ENCODE data around the gene RAB30. TPM values are rescaled to one million over a fixed set of nuclear protein-coding genes. Genes with fewer than 3 reads are reported as not detected.

RAB30 gene
- total and polyA plus RNA-seq, 2 donors (not counting 3 experiments of a cell fraction or from before 2014, with no cell fraction given), result 4.1 to 14.6 TPM

- intact Hi-C loops (cut with micrococcal nuclease) (no loop called here), dilution Hi-C loops (cut with MboI; ENCODE audit: extremely low pct_ligation_motif_present, low sequenced_read_pairs) (no loop called here)
- peaks cover 0 to 3% of the 10 kb centered on the region in 2 experiments for H3K27me3 ChIP-seq (ENCODE audit: control insufficient read depth in 2 of 2, insufficient read depth in 2 of 2, low read length in 2 of 2)
- no TSS peak for BruUV-seq (replicated peaks)
- no peaks in the 10 kb centered on the region for H3K79me2 ChIP-seq (ENCODE audit: control insufficient read depth, insufficient read depth, low read length)
- H2AFZ ChIP-seq (ENCODE audit: low read depth, low read length), result no peak overlapping the region
- no peak overlapping the region for H3K4me2 ChIP-seq (ENCODE audit: insufficient read depth, low read length)
- FAIRE-seq (no peak), DNase-seq (ENCODE audit: low read depth, low spot score) (no peak)
- H3K4me3 ChIP-seq (replicated peaks in 1 of 3; ENCODE audit: insufficient read depth in 1 of 3, low read depth in 1 of 3, low read length in 3 of 3), result no peak overlapping the region
- H3K27ac ChIP-seq (ENCODE audit: insufficient read depth, low read depth, low read length), result no peak overlapping the region
- H3K9ac ChIP-seq (replicated peaks; ENCODE audit: extremely low read depth, insufficient read depth, low read length), result no peak overlapping the region
- H3K4me1 ChIP-seq (ENCODE audit: control insufficient read depth, extremely low read depth, insufficient read depth, low read length), result no peaks in the 10 kb centered on the region
- H3K36me3 ChIP-seq (ENCODE audit: control insufficient read depth in 2 of 2, extremely low read depth in 1 of 2, insufficient read depth in 2 of 2, low read length in 2 of 2), result no peaks in the 10 kb centered on the region
- TF ChIP-seq FOS (IDR thresholded peaks at IDR 0.05; ENCODE audit: borderline replicate concordance, insufficient read depth, low read length), result no peak
- no peak for TF ChIP-seq EZH2 (IDR thresholded peaks at IDR 0.05; ENCODE audit: borderline replicate concordance, low read depth, low read length, severe bottlenecking)
- no peak for TF ChIP-seq CTCF (IDR thresholded peaks at IDR 0.05; ENCODE audit: extremely low read depth in 1 of 2, insufficient read depth in 1 of 2, low read depth in 1 of 2, low read length in 2 of 2)
- no peak for TF ChIP-seq JUN (IDR thresholded peaks at IDR 0.05; ENCODE audit: borderline replicate concordance, insufficient read depth, insufficient read length, low read depth)
- ChIA-PET CTCF (interaction anchor here (0.6 to 1.5 kb wide), 2 partner anchors 14 to 177 kb away, joined by 3 to 4 read pairs; no protein-coding TSS in a partner anchor), POLR2A (no interaction called here)
- no peaks in the 10 kb centered on the region for H3K9me1 ChIP-seq (replicated peaks; ENCODE audit: control insufficient read depth, extremely low read depth, insufficient read depth, low read length)
- no peaks in the 10 kb centered on the region for H4K20me1 ChIP-seq (replicated peaks; ENCODE audit: control insufficient read depth, extremely low read depth, insufficient read depth, low read length)
- no peaks in the 10 kb centered on the region for H3K9me3 ChIP-seq (replicated peaks; ENCODE audit: control insufficient read depth, insufficient read depth, low read length)
Measured at GRCh38 chr11:83102834-83103233, 31.1 kb upstream of the RAB30 start.

GRCh38 chr11:83097429-83098075 lies 25.9 kb upstream of the RAB30 start:
- BruUV-seq (replicated peaks), result no TSS peak
- peak overlapping the region; percentile 21 for H3K4me2 ChIP-seq (ENCODE audit: insufficient read depth, low read length)
- no peaks in the 10 kb centered on the region for H3K79me2 ChIP-seq (ENCODE audit: control insufficient read depth, insufficient read depth, low read length)
- CTCF ChIA-PET, result interaction anchor here (1.0 to 2.2 kb wide), 3 partner anchors 11 to 230 kb away, joined by 3 to 4 read pairs (median 3); no protein-coding TSS in a partner anchor
- no peaks in the 10 kb centered on the region for H3K27me3 ChIP-seq (ENCODE audit: control insufficient read depth in 2 of 2, insufficient read depth in 2 of 2, low read length in 2 of 2)
- DNase-seq (ENCODE audit: low read depth, low spot score), result no peak
- intact Hi-C loops (cut with micrococcal nuclease), result no loop called here
- no peak overlapping the region for H3K9ac ChIP-seq (replicated peaks; ENCODE audit: extremely low read depth, insufficient read depth, low read length)
- H3K27ac ChIP-seq (ENCODE audit: insufficient read depth, low read depth, low read length), result no peak overlapping the region
- no peak overlapping the region for H3K4me3 ChIP-seq (replicated peaks in 1 of 3; ENCODE audit: insufficient read depth in 1 of 3, low read depth in 1 of 3, low read length in 3 of 3)
- no peaks in the 10 kb centered on the region for H3K9me3 ChIP-seq (replicated peaks; ENCODE audit: control insufficient read depth, insufficient read depth, low read length)
- no peak for FAIRE-seq
- TF ChIP-seq POLR2A (IDR thresholded peaks at IDR 0.05; ENCODE audit: low read depth, low read length), result no peak
- no peak for TF ChIP-seq POLR2AphosphoS5 (IDR thresholded peaks at IDR 0.05; ENCODE audit: insufficient read depth, low read depth, low read length)
- TF ChIP-seq CTCF (IDR thresholded peaks at IDR 0.05; ENCODE audit: extremely low read depth in 1 of 2, insufficient read depth in 1 of 2, low read depth in 1 of 2, low read length in 2 of 2), result no peak
- no peak for TF ChIP-seq JUN (IDR thresholded peaks at IDR 0.05; ENCODE audit: borderline replicate concordance, insufficient read depth, insufficient read length, low read depth)
- no peak for TF ChIP-seq MYC (IDR thresholded peaks at IDR 0.05; ENCODE audit: low read depth, low read length)
- TF ChIP-seq GATA2 (IDR thresholded peaks at IDR 0.05; ENCODE audit: insufficient read depth, insufficient read length, low read depth, low read length), result no peak
- no peak for TF ChIP-seq MAX (IDR thresholded peaks at IDR 0.05; ENCODE audit: insufficient read depth, insufficient read length)
- TF ChIP-seq FOS (IDR thresholded peaks at IDR 0.05; ENCODE audit: borderline replicate concordance, insufficient read depth, low read length), result no peak
- TF ChIP-seq EZH2 (IDR thresholded peaks at IDR 0.05; ENCODE audit: borderline replicate concordance, low read depth, low read length, severe bottlenecking), result no peak
- H3K36me3 ChIP-seq (ENCODE audit: control insufficient read depth in 2 of 2, extremely low read depth in 1 of 2, insufficient read depth in 2 of 2, low read length in 2 of 2), result no peaks in the 10 kb centered on the region
- POLR2A ChIA-PET, result interaction anchor here (1.0 kb wide), 1 partner anchor 62 kb away, joined by 3 read pairs; no protein-coding TSS in a partner anchor
- peaks cover 4% of the 10 kb centered on the region for H3K4me1 ChIP-seq (ENCODE audit: control insufficient read depth, extremely low read depth, insufficient read depth, low read length)
- no peak overlapping the region for H2AFZ ChIP-seq (ENCODE audit: low read depth, low read length)
- dilution Hi-C loops (cut with MboI; ENCODE audit: extremely low pct_ligation_motif_present, low sequenced_read_pairs), result no loop called here
- no peaks in the 10 kb centered on the region for H3K9me1 ChIP-seq (replicated peaks; ENCODE audit: control insufficient read depth, extremely low read depth, insufficient read depth, low read length)
- H4K20me1 ChIP-seq (replicated peaks; ENCODE audit: control insufficient read depth, extremely low read depth, insufficient read depth, low read length), result no peaks in the 10 kb centered on the region
